ENCODE measurements around the gene PODXL2.
A peak's percentile ranks its signal among the peaks of the same experiment; 100 is the strongest.

The PODXL2 gene

DNA sequence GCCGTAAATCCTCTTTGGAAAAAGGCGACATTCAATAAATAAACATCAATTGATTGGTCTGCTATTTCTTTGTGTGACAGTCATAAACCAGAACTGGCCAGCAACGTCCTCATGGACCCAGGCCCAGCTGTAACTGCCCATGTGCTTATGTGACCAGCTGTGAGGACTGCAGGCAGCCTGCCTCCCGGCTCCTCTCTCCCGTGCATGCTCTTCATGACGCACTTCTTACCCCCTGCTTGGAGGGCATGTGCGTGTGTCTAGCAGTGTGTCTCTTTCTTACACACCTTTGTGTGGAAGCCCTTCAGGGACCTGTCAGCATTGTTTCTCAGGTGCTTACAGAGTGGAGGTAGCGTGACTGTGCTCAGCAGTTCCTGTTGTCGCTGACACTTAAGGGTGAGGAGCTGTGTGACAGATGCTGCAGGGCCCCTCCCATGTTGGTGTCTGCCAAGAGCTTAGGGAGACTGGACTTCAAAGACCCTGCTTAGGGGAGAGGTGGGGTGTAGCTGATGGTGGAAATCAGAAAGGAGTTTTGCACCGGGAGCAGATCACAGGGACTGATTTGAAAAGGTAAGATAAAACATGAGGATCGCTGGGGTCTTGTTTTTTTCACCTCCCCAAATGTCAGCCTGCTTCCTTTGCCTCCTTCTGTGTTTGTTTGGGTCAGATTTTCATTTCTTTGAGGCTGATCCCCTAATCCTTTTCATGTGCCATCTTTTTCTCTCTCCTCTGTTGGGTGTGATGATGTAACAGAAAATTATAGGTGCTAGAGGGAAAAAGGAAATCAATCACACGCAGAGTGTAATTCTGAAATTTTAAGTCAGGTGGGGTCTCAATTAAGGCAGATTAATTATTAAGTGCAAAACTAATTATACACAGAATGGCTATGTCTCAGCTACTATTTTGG lies 2.1 kb downstream of the PODXL2 start:
- DNase-seq (ENCODE audit: extremely low spot score), result no peak
- POLR2A ChIA-PET, result no interaction called here
- CTCF ChIA-PET, result interaction anchor here (1.0 kb wide), 1 partner anchor 56 kb away, joined by 3 read pairs; no protein-coding TSS in a partner anchor
- TF ChIP-seq FOXM1 (IDR thresholded peaks at IDR 0.05; ENCODE audit: borderline replicate concordance) (no peak), ELF4 (IDR thresholded peaks at IDR 0.05) (no peak), L3MBTL2 (conservative IDR thresholded peaks at IDR 0.05) (no peak), FOXK2 (IDR thresholded peaks at IDR 0.05) (no peak), CTBP1 (IDR thresholded peaks at IDR 0.05; ENCODE audit: borderline replicate concordance) (no peak), SUZ12 (IDR thresholded peaks at IDR 0.05) (no peak), TARDBP (IDR thresholded peaks at IDR 0.05) (no peak)

DNA sequence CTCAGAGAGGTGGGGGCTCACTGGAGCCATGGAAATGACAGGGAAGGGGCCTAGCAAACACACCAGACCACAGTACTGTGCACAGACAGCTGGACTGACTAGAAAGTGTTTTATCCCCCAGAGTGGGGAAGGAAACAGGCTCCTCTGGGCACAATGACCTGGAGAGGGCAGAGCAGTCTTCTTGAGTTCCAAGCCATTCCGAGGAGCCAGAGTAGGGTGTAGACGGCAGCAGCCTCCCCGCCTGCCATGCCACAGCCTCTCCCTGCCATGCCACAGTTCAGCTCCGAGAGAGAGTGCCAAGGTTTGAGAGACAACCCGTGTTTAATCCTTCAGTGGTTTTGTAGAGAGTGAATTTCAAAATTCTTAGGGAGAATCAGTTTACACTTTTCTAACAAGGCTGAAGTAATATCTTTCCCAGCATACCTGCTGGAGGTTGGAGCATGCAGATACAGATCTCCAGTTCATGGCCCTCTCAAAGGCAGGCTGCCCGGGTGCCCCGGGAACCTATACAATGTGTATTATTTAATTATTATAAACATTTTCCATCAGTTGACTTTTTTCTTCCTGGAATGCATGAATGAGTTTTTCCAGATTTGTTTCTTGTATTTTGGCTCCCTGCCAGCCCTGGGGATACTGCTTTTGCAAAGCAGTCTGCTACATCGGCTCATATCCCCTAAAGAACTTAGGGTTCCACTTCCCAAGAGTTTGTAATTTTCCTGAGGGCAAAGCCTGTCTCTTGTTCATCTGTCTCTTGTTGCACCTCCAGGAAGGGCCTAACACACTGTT lies 3.2 kb downstream of the PODXL2 start:
- no peak for DNase-seq (ENCODE audit: extremely low spot score)
- ChIA-PET POLR2A (interaction anchor here (2.0 kb wide), 1 partner anchor 34 kb away, joined by 9 read pairs; the partner anchor contains the start of gene MCM2), CTCF (interaction anchor here (1.0 kb wide), 1 partner anchor 57 kb away, joined by 3 read pairs; no protein-coding TSS in a partner anchor)
- TF ChIP-seq BHLHE40 (IDR thresholded peaks at IDR 0.05; ENCODE audit: borderline replicate concordance), result no peak

DNA sequence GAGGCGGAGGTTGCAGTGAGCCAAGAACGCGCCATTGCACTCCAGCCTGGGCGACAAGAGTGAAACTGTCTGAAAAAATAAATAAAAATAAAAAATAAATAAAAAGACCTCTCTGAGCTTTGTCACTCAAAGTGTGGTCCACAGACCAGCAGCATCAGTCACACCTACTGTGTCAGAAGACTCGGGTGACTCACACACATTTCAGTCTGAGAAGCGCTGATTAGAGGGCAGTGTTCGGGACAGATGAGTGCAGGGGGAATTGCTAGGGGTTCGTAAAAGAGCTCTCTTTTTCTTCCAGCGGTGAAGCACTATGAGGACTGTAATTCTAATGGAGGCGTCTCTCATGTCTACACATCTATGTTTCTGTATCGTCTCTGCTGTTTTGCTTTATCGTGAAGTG lies 5.7 kb downstream of the PODXL2 start:
- ChIA-PET CTCF (no interaction called here), POLR2A (interaction anchor here (0.8 kb wide), 1 partner anchor 59 kb away, joined by 3 read pairs; no protein-coding TSS in a partner anchor)
- no peak for DNase-seq (ENCODE audit: extremely low spot score)
- TF ChIP-seq ARNT (IDR thresholded peaks at IDR 0.05) (no peak), FOXA1 (IDR thresholded peaks at IDR 0.05) (no peak), BHLHE40 (IDR thresholded peaks at IDR 0.05; ENCODE audit: borderline replicate concordance) (no peak)

DNA sequence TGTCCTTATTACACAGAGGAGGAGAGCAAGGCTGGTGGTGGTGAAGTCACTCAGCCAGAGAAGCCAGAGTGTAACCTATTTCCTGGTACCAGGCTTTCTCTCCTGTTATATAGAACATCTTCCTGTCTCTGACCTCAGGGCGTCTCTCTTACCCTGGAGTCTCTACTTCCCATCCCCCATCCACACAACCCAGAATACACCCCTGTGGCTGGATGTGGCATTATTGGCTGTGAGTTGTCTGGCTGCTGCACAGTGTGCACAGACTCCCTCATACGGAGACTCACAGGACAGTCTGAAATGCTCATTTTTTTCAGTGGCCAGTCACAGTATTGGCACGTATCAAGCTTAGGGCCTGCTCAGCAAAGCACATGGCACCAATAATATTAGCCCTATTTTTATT lies 8.6 kb downstream of the PODXL2 start:
- CTCF ChIA-PET, result no interaction called here
- POLR2A ChIA-PET, result interaction anchor here (1.3 kb wide), 1 partner anchor 47 kb away, joined by 3 read pairs; the partner anchor contains the start of gene TPRA1
- peak; percentile 27 for DNase-seq (ENCODE audit: extremely low spot score)
- TF ChIP-seq SUZ12 (IDR thresholded peaks at IDR 0.05) (no peak), FOXM1 (IDR thresholded peaks at IDR 0.05; ENCODE audit: borderline replicate concordance) (no peak), BHLHE40 (IDR thresholded peaks at IDR 0.05; ENCODE audit: borderline replicate concordance) (no peak), L3MBTL2 (conservative IDR thresholded peaks at IDR 0.05) (no peak), ZNF384 (IDR thresholded peaks at IDR 0.05) (no peak), TARDBP (IDR thresholded peaks at IDR 0.05) (no peak), NFRKB (IDR thresholded peaks at IDR 0.05) (no peak), FOXK2 (IDR thresholded peaks at IDR 0.05) (no peak), ARNT (IDR thresholded peaks at IDR 0.05) (no peak), FOXA1 (IDR thresholded peaks at IDR 0.05) (no peak), LEF1 (IDR thresholded peaks at IDR 0.05; ENCODE audit: borderline replicate concordance) (no peak), CTBP1 (IDR thresholded peaks at IDR 0.05; ENCODE audit: borderline replicate concordance) (no peak), HDGF (IDR thresholded peaks at IDR 0.05; ENCODE audit: borderline replicate concordance) (no peak), ELF4 (IDR thresholded peaks at IDR 0.05) (no peak), SP1 (IDR thresholded peaks at IDR 0.05) (no peak)
- TF ChIP-seq, protein P1, sequence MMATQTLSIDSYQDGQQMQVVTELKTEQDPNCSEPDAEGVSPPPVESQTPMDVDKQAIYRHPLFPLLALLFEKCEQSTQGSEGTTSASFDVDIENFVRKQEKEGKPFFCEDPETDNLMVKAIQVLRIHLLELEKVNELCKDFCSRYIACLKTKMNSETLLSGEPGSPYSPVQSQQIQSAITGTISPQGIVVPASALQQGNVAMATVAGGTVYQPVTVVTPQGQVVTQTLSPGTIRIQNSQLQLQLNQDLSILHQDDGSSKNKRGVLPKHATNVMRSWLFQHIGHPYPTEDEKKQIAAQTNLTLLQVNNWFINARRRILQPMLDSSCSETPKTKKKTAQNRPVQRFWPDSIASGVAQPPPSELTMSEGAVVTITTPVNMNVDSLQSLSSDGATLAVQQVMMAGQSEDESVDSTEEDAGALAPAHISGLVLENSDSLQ (IDR thresholded peaks at IDR 0.05), result no peak

DNA sequence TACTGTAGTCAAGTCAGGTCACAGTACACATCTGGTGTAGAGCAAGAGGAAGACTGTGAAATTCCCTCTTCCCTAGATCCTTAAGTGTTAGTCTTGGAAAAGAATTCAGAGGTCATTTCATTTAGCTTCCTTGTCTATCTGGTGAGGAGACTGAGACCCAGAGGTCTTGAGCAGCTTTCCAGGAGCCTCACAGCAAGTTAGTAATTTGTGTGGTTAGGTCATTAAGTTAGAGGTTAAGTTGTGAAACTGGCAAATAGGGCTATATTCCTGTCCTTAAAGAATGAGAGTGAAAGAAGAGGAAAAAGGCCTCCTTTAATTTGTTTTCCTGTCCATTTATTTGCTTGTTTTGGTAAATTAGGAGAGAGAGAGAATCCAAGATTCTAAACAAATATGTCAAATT lies 9.0 kb downstream of the PODXL2 start:
- no peak for DNase-seq (ENCODE audit: extremely low spot score)
- POLR2A ChIA-PET, result no interaction called here
- CTCF ChIA-PET, result no interaction called here
- TF ChIP-seq FOXA1 (IDR thresholded peaks at IDR 0.05) (no peak), CTBP1 (IDR thresholded peaks at IDR 0.05; ENCODE audit: borderline replicate concordance) (no peak), ZNF384 (IDR thresholded peaks at IDR 0.05) (no peak)

DNA sequence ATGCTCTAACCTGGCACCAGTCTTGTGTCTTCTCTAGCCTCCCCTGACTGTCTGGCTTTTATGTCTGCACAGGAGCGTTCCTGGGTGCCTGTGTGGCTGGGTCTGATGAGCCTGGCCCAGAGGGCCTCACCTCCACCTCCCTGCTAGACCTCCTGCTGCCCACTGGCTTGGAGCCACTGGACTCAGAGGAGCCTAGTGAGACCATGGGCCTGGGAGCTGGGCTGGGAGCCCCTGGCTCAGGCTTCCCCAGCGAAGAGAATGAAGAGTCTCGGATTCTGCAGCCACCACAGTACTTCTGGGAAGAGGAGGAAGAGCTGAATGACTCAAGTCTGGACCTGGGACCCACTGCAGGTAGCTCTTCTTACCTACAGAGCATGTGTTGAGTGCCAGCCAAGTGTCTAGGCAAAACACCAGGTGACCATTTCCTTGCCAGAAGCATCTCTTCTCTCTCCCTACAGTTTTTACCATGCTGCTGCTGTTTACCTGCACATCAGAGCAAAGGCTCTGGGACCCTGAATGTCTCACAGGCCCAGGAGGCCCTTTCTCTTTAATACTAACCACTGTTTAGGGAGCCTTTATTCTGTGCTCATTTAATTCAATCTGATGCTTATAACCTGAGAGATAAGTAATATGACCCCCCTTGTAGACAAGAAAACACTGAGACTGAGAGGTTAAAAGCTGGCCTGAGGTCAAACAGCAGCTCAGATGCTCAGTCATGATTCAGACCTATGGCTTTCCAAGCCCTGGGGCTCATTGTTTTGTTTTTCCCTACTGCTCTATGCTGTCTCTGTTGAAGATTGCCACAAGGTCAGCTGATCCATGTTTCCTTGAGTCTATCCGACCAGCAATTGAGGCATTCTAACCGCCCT lies 10.4 kb downstream of the PODXL2 start:
- ChIA-PET CTCF (no interaction called here), POLR2A (interaction anchor here (0.8 to 1.0 kb wide), 2 partner anchors 10 to 41 kb away, joined by 3 to 4 read pairs; partner anchors contain the start of gene MCM2)
- no peak for DNase-seq (ENCODE audit: extremely low spot score)
- TF ChIP-seq FOXM1 (IDR thresholded peaks at IDR 0.05; ENCODE audit: borderline replicate concordance) (no peak), NFRKB (IDR thresholded peaks at IDR 0.05) (no peak), ARNT (IDR thresholded peaks at IDR 0.05) (no peak), LEF1 (IDR thresholded peaks at IDR 0.05; ENCODE audit: borderline replicate concordance) (no peak), SP1 (IDR thresholded peaks at IDR 0.05) (no peak), SUZ12 (IDR thresholded peaks at IDR 0.05) (no peak), ZNF384 (IDR thresholded peaks at IDR 0.05) (no peak), BHLHE40 (IDR thresholded peaks at IDR 0.05; ENCODE audit: borderline replicate concordance) (no peak), ELF4 (IDR thresholded peaks at IDR 0.05) (no peak), L3MBTL2 (conservative IDR thresholded peaks at IDR 0.05) (no peak), FOXK2 (IDR thresholded peaks at IDR 0.05) (no peak), TARDBP (IDR thresholded peaks at IDR 0.05) (no peak), HDGF (IDR thresholded peaks at IDR 0.05; ENCODE audit: borderline replicate concordance) (no peak), FOXA1 (IDR thresholded peaks at IDR 0.05) (no peak)
- TF ChIP-seq, protein P1 (IDR thresholded peaks at IDR 0.05), result no peak
